ENCODE measurements around the gene KLK5. TPM values are rescaled to one million over a fixed set of nuclear protein-coding genes. Genes with fewer than 3 reads are reported as not detected.

KLK5 gene
- total RNA-seq, 1 donor from 2014 or later = not detected

DNA sequence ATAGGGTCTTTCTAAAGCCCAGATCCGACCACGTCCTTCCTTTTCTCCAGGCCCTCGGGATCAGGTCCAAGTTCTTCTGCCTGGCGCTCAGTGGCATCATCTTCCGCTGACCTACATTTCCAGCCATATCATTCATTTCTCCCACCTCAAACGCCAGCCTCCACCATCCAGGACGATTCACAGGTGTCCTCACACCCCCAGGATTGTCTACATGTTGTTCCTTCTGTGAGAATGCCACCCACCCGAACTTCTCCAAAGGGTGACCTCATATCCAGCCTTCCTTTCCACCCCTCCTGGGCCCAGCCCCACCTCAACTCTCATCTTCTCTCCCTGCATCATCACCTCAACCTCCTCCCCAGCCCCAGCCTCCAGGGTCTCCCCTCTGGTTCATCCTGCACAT lies 4.7 kb upstream of the KLK5 start:
- Histone ChIP-seq H3K9me3 (ENCODE audit: low read depth) (no peaks in the 10 kb centered on the region), H3F3A (ENCODE audit: low read depth) (no peaks in the 10 kb centered on the region), H3K79me2 (ENCODE audit: low read depth) (no peaks in the 10 kb centered on the region), H3K27me3 (no peaks in the 10 kb centered on the region), H2AFZ (replicated peaks) (no peak overlapping the region), H3K4me2 (no peak overlapping the region), H3K27ac (no peak overlapping the region), H4K20me1 (ENCODE audit: low read depth) (no peaks in the 10 kb centered on the region), H3K36me3 (no peaks in the 10 kb centered on the region), H3K4me3 (no peak overlapping the region), H3K4me1 (no peaks in the 10 kb centered on the region), H3K9ac (no peak overlapping the region)
- peaks cover 1% of the 10 kb centered on the region for H3K9me3 Mint-ChIP-seq
- H3K4me1 Mint-ChIP-seq = no peaks in the 10 kb centered on the region
- TF ChIP-seq EZH2 (IDR thresholded peaks at IDR 0.05) (no peak), EZH2phosphoT487 (IDR thresholded peaks at IDR 0.05) (no peak)
- TF ChIP-seq, protein P1, sequence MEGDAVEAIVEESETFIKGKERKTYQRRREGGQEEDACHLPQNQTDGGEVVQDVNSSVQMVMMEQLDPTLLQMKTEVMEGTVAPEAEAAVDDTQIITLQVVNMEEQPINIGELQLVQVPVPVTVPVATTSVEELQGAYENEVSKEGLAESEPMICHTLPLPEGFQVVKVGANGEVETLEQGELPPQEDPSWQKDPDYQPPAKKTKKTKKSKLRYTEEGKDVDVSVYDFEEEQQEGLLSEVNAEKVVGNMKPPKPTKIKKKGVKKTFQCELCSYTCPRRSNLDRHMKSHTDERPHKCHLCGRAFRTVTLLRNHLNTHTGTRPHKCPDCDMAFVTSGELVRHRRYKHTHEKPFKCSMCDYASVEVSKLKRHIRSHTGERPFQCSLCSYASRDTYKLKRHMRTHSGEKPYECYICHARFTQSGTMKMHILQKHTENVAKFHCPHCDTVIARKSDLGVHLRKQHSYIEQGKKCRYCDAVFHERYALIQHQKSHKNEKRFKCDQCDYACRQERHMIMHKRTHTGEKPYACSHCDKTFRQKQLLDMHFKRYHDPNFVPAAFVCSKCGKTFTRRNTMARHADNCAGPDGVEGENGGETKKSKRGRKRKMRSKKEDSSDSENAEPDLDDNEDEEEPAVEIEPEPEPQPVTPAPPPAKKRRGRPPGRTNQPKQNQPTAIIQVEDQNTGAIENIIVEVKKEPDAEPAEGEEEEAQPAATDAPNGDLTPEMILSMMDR (IDR thresholded peaks at IDR 0.05) = no peak
- H3K4me3 Mint-ChIP-seq = no peak overlapping the region
- no peak overlapping the region for H3K27ac Mint-ChIP-seq
- H3K27me3 Mint-ChIP-seq (ENCODE audit: insufficient read depth, low read depth) = peaks cover 6% of the 10 kb centered on the region
- DNase-seq (ENCODE audit: low spot score) = no peak
- H3K36me3 Mint-ChIP-seq = no peaks in the 10 kb centered on the region

DNA sequence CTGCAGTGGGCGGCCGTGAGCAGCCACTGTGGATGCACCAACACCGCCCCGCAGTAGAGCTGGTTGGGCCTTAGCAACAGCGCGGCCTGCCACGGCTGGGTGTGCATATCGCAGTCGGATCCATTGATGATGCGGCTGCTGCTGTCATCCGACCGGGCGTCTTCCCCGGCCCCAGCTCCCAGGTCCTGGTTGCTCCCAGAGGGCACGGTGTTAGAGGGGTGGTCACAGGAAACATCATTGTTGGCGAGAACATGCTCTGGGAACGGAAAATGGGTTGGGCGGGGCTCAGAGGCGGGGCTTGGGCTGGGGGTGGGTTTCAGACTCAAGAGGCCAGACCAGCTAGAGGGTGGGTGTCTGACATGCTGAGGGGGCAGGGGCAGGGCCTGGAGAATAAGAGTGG lies 3.0 kb downstream of the KLK5 start:
- Mint-ChIP-seq H3K36me3 (no peaks in the 10 kb centered on the region), H3K4me1 (no peaks in the 10 kb centered on the region), H3K4me3 (no peak overlapping the region), H3K27ac (no peak overlapping the region), H3K9me3 (no peaks in the 10 kb centered on the region), H3K27me3 (ENCODE audit: insufficient read depth, low read depth) (no peaks in the 10 kb centered on the region)
- H3K4me2 ChIP-seq = no peak overlapping the region
- H3K4me3 ChIP-seq = no peak overlapping the region
- no peaks in the 10 kb centered on the region for H4K20me1 ChIP-seq (ENCODE audit: low read depth)
- H3K27me3 ChIP-seq = peaks cover 5% of the 10 kb centered on the region
- H3K9ac ChIP-seq = no peak overlapping the region
- no peak overlapping the region for H3K27ac ChIP-seq
- no peaks in the 10 kb centered on the region for H3F3A ChIP-seq (ENCODE audit: low read depth)
- H3K36me3 ChIP-seq = no peaks in the 10 kb centered on the region
- no peaks in the 10 kb centered on the region for H3K9me3 ChIP-seq (ENCODE audit: low read depth)
- no peak overlapping the region for H2AFZ ChIP-seq (replicated peaks)
- TF ChIP-seq EZH2phosphoT487 (IDR thresholded peaks at IDR 0.05) (no peak), EZH2 (IDR thresholded peaks at IDR 0.05) (no peak)
- TF ChIP-seq, protein P1 (IDR thresholded peaks at IDR 0.05) = no peak
- no peaks in the 10 kb centered on the region for H3K79me2 ChIP-seq (ENCODE audit: low read depth)
- DNase-seq (ENCODE audit: low spot score) = no peak
- no peaks in the 10 kb centered on the region for H3K4me1 ChIP-seq

DNA sequence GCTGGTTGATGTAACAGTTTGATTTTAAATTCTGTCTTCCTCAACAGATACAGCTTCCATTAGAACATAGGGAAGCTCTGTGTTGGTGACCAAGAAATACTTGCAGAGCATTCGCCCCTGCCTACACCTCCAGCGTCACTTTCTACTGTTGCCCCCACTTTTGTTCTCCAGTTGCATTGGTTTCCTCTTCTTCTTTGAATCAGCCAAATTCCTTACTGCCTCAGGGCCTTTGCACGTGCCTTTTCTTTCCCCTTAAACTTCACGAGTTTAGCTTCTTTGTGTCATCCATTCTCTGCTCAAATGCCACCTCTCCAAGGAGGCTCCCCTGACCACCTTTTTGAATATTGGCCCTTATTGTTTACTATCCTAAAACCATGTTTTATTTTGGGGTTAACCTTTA lies 5.7 kb downstream of the KLK5 start:
- peaks cover 2% of the 10 kb centered on the region for H3K9me3 Mint-ChIP-seq
- no peaks in the 10 kb centered on the region for H3K36me3 Mint-ChIP-seq
- no peaks in the 10 kb centered on the region for H3K79me2 ChIP-seq (ENCODE audit: low read depth)
- no peak overlapping the region for H3K4me2 ChIP-seq
- DNase-seq (ENCODE audit: low spot score) = no peak
- H3K9me3 ChIP-seq (ENCODE audit: low read depth) = no peaks in the 10 kb centered on the region
- no peak overlapping the region for H3K27ac ChIP-seq
- peaks cover 9% of the 10 kb centered on the region for H3K27me3 Mint-ChIP-seq (ENCODE audit: insufficient read depth, low read depth)
- H3K9ac ChIP-seq = no peak overlapping the region
- no peaks in the 10 kb centered on the region for H3F3A ChIP-seq (ENCODE audit: low read depth)
- TF ChIP-seq EZH2 (IDR thresholded peaks at IDR 0.05) = no peak
- no peak for TF ChIP-seq EZH2phosphoT487 (IDR thresholded peaks at IDR 0.05)
- TF ChIP-seq, protein P1 (IDR thresholded peaks at IDR 0.05) = no peak
- no peak overlapping the region for H3K4me3 Mint-ChIP-seq
- no peaks in the 10 kb centered on the region for H3K4me1 Mint-ChIP-seq
- peaks cover 5% of the 10 kb centered on the region for H3K27me3 ChIP-seq
- H3K4me1 ChIP-seq = no peaks in the 10 kb centered on the region
- H4K20me1 ChIP-seq (ENCODE audit: low read depth) = no peaks in the 10 kb centered on the region
- H3K27ac Mint-ChIP-seq = no peak overlapping the region
- H2AFZ ChIP-seq (replicated peaks) = no peak overlapping the region
- H3K36me3 ChIP-seq = no peaks in the 10 kb centered on the region
- H3K4me3 ChIP-seq = no peak overlapping the region
